ENCODE measurements around the gene ICAM4. TPM values are rescaled to one million over a fixed set of nuclear protein-coding genes. Genes with fewer than 3 reads are reported as not detected.

Gene ICAM4
- total and polyA plus RNA-seq, 2 of the 8 experiments (the other 6 are each of a cell fraction or from before 2014, with no cell fraction given), result 1.5 to 4.1 TPM

DNA sequence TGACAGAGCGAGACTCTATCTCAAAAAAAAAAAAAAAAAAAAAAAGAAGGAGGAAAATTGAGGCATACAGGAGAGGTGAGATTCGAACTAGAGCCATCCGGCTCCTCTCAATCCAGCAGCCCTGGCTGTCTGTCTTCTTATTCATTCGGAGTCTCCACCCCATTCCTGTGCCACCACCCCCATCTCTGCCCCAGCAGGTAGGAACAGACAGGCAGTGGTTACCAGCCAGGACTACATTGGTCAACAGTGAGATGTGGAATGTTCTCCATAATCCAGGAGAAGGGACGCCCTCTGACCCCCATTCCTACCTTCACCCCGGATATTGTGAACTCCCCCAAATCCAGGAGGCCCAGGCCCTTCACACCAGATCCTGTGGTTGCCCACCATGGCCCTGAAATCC is 49.1 kb upstream of the ICAM4 start:
- no peaks in the 10 kb centered on the region for H4K20me1 ChIP-seq (replicated peaks in 1 of 2; ENCODE audit: control insufficient read depth in 1 of 2, insufficient read depth in 2 of 2, low read length in 2 of 2)
- no peak overlapping the region for H2BK120ac ChIP-seq (replicated peaks; ENCODE audit: low read depth, low read length)
- H3K9me3 ChIP-seq (ENCODE audit: insufficient read depth in 2 of 2, low read depth in 1 of 2, low read length in 1 of 2), result no peaks in the 10 kb centered on the region
- H3K9ac ChIP-seq (replicated peaks in 1 of 4; ENCODE audit: extremely low read depth in 1 of 4, low read depth in 3 of 4, low read length in 3 of 4), result no peak overlapping the region
- no peak overlapping the region for H2AK5ac ChIP-seq (ENCODE audit: low read depth, low read length)
- H3K4me2 ChIP-seq (ENCODE audit: insufficient read depth in 1 of 2, low read depth in 2 of 2, low read length in 2 of 2), result no peak overlapping the region
- H3K36me3 ChIP-seq (ENCODE audit: control insufficient read depth in 2 of 4, insufficient read depth in 4 of 4, low read length in 3 of 4), result no peaks in the 10 kb centered on the region
- no peak overlapping the region for H3K4me3 ChIP-seq (ENCODE audit: extremely low read depth in 1 of 4, insufficient read depth in 2 of 4, low read depth in 3 of 4, low read length in 4 of 4)
- no peak for DNase-seq (ENCODE audit: low read depth in 1 of 2, low spot score in 2 of 2)
- ChIA-PET CTCF (ENCODE audit: partially characterized antibody) (interaction anchor here (1.4 to 2.1 kb wide), 3 partner anchors 9 to 18 kb away, joined by 5 to 8 read pairs (median 6); no protein-coding TSS in a partner anchor), POLR2A (ENCODE audit: partially characterized antibody) (interaction anchor here (0.6 to 1.3 kb wide), 2 partner anchors 10 to 21 kb away, joined by 3 read pairs; no protein-coding TSS in a partner anchor)
- FAIRE-seq, result no peak
- H2BK5ac ChIP-seq (ENCODE audit: low read depth, low read length), result no peak overlapping the region
- no peak overlapping the region for H3K18ac ChIP-seq (ENCODE audit: extremely low read depth, low read length)
- no peaks in the 10 kb centered on the region for H3K79me2 ChIP-seq (ENCODE audit: control insufficient read depth in 1 of 2, insufficient read depth in 2 of 2, low read length in 2 of 2)
- no peak overlapping the region for H4K5ac ChIP-seq (ENCODE audit: insufficient read length, low read depth, low read length)
- no peak overlapping the region for H4K8ac ChIP-seq (ENCODE audit: extremely low read depth, insufficient read depth, low read length)
- H3K79me1 ChIP-seq (ENCODE audit: low read depth, low read length), result no peaks in the 10 kb centered on the region
- H3K27me3 ChIP-seq (replicated peaks in 1 of 4; ENCODE audit: control insufficient read depth in 3 of 4, extremely low read depth in 1 of 4, insufficient read depth in 3 of 4, low read length in 3 of 4), result no peaks in the 10 kb centered on the region
- no peak overlapping the region for H2BK12ac ChIP-seq (ENCODE audit: low read depth, low read length)
- H4K91ac ChIP-seq (replicated peaks; ENCODE audit: insufficient read length, low read length), result no peak overlapping the region
- no peaks in the 10 kb centered on the region for H3K23me2 ChIP-seq (ENCODE audit: low read depth, low read length)
- no peak overlapping the region for H3K23ac ChIP-seq (ENCODE audit: insufficient read length)
- H3K56ac ChIP-seq (replicated peaks; ENCODE audit: insufficient read length, low read depth, low read length), result no peak overlapping the region
- no peak overlapping the region for H3K27ac ChIP-seq (ENCODE audit: low read depth, low read length)
- H3K14ac ChIP-seq (ENCODE audit: insufficient read length), result no peak overlapping the region
- no peak overlapping the region for H3K4ac ChIP-seq (replicated peaks; ENCODE audit: insufficient read length, low read depth, low read length)
- WGBS, 2 experiments (ENCODE audit: extremely low coverage in 1 of 2, insufficient coverage in 1 of 2, insufficient read length in 1 of 2, insufficient replicate concordance in 2 of 2, low coverage in 1 of 2, low lambda C conversion rate in 2 of 2, missing lambda C conversion rate in 1 of 2), result 87% methylated on average over 5 of the region's 6 CpGs; no CpG with 5 or more reads in 1 of the 2 experiments
- no peak overlapping the region for H2AFZ ChIP-seq (ENCODE audit: low read length)
- H2BK15ac ChIP-seq (ENCODE audit: low read length), result no peak overlapping the region
- H3K4me1 ChIP-seq (replicated peaks in 1 of 4; ENCODE audit: control insufficient read depth in 3 of 4, insufficient read depth in 4 of 4, low read length in 3 of 4), result peaks cover 0 to 3% (median 2%) of the 10 kb centered on the region in 4 experiments; a peak in 3 of 7 replicates
- no peak overlapping the region for H2BK20ac ChIP-seq (ENCODE audit: low read length)
- TF ChIP-seq, protein P1, sequence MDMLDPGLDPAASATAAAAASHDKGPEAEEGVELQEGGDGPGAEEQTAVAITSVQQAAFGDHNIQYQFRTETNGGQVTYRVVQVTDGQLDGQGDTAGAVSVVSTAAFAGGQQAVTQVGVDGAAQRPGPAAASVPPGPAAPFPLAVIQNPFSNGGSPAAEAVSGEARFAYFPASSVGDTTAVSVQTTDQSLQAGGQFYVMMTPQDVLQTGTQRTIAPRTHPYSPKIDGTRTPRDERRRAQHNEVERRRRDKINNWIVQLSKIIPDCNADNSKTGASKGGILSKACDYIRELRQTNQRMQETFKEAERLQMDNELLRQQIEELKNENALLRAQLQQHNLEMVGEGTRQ (IDR thresholded peaks at IDR 0.05; ENCODE audit: low read length), result no peak
- no peak for TF ChIP-seq FOSL1 (IDR thresholded peaks at IDR 0.05; ENCODE audit: insufficient read depth, low read depth, low read length)
- no peak for TF ChIP-seq CBX8 (IDR thresholded peaks at IDR 0.05; ENCODE audit: borderline replicate concordance, low read depth, low read length)
- no peak for TF ChIP-seq SUZ12 (IDR thresholded peaks at IDR 0.05; ENCODE audit: low read length)
- TF ChIP-seq CBX5 (IDR thresholded peaks at IDR 0.05; ENCODE audit: low read depth, low read length), result no peak
- no peak for TF ChIP-seq KDM5A (IDR thresholded peaks at IDR 0.05; ENCODE audit: low read length)
- no peak for TF ChIP-seq NRF1 (IDR thresholded peaks at IDR 0.05; ENCODE audit: low read depth, low read length)
- TF ChIP-seq RAD21 (IDR thresholded peaks at IDR 0.05 in 1 of 2, conservative IDR thresholded peaks at IDR 0.05 in 1 of 2; ENCODE audit: low read depth in 2 of 2, low read length in 2 of 2), result no peak
- no peak for TF ChIP-seq RBBP5 (IDR thresholded peaks at IDR 0.05; ENCODE audit: borderline replicate concordance, low read depth, low read length)
- no peak for TF ChIP-seq SIX5 (IDR thresholded peaks at IDR 0.05; ENCODE audit: low read depth, low read length)
- TF ChIP-seq, protein P2, sequence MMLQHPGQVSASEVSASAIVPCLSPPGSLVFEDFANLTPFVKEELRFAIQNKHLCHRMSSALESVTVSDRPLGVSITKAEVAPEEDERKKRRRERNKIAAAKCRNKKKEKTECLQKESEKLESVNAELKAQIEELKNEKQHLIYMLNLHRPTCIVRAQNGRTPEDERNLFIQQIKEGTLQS (IDR thresholded peaks at IDR 0.05; ENCODE audit: insufficient read depth, low read depth, low read length), result no peak
- TF ChIP-seq KDM1A (IDR thresholded peaks at IDR 0.05; ENCODE audit: borderline replicate concordance, low read length), result no peak
